ENCODE measurements around the gene CCN2. TPM values are rescaled to one million over a fixed set of nuclear protein-coding genes. Genes with fewer than 3 reads are reported as not detected.

Gene CCN2
- polyA plus RNA-seq, 1 of the 3 experiments (the other 2 are of a cell fraction), result 709 TPM

DNA sequence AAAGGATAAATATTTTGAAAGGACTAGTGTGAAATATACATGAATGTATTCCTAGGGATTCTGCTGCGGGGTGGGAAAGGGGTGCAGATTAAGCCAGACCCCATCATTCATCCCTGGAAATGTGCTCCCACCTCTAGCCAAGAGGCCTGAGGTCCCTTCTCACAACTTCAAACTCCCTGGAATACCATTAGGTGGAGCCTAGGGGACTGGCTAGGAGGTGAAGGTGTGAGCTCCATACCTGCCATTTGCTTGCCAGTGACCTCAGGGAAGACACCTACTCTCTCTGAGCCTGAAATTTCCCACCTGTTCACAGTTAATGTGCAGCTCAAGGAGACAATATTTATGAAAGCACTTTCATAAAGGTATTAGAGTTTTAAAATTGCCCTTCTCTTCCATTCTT is 4.7 kb upstream of the CCN2 start:
- Histone ChIP-seq H3K4me2 (no peak overlapping the region), H3K4me3 (ENCODE audit: low read depth in 2 of 2, low read length in 1 of 2) (no peak overlapping the region), H3K27ac (ENCODE audit: low read depth in 2 of 2, low read length in 1 of 2) (peak overlapping the region in 1 of 2 experiments; percentile 97; a peak in 1 of 4 replicates), H3K9me2 (no peaks in the 10 kb centered on the region), H4K20me1 (ENCODE audit: insufficient read depth) (no peaks in the 10 kb centered on the region), H3F3A (replicated peaks; ENCODE audit: insufficient read depth) (peaks cover 20% of the 10 kb centered on the region), H2AFZ (ENCODE audit: low read depth) (peak overlapping the region; percentile 65), H3K79me2 (ENCODE audit: insufficient read depth) (peaks cover 17% of the 10 kb centered on the region), H3K9me3 (no peaks in the 10 kb centered on the region), H3K4me1 (ENCODE audit: control insufficient read depth in 1 of 2, insufficient read depth in 2 of 2, low read depth in 1 of 2, low read length in 1 of 2) (peaks cover 0 to 37% of the 10 kb centered on the region in 2 experiments; a peak in 3 of 4 replicates), H3K27me3 (ENCODE audit: insufficient read depth) (no peaks in the 10 kb centered on the region), H3K36me3 (replicated peaks in 1 of 2; ENCODE audit: control insufficient read depth in 1 of 2, insufficient read depth in 2 of 2, low read length in 1 of 2) (no peaks in the 10 kb centered on the region), H3K9ac (no peak overlapping the region)
- no peak for DNase-seq
- CTCF ChIA-PET, result interaction anchor here (0.5 to 0.9 kb wide), 3 partner anchors 41 to 325 kb away, joined by 3 to 4 read pairs (median 3); no protein-coding TSS in a partner anchor
- WGBS (ENCODE audit: low lambda C conversion rate), result 83% methylated on average over 1 of the region's 1 CpG
- POLR2A ChIA-PET, result no interaction called here
- TF ChIP-seq JUND (IDR thresholded peaks at IDR 0.05), result no peak
- TF ChIP-seq, protein P1, sequence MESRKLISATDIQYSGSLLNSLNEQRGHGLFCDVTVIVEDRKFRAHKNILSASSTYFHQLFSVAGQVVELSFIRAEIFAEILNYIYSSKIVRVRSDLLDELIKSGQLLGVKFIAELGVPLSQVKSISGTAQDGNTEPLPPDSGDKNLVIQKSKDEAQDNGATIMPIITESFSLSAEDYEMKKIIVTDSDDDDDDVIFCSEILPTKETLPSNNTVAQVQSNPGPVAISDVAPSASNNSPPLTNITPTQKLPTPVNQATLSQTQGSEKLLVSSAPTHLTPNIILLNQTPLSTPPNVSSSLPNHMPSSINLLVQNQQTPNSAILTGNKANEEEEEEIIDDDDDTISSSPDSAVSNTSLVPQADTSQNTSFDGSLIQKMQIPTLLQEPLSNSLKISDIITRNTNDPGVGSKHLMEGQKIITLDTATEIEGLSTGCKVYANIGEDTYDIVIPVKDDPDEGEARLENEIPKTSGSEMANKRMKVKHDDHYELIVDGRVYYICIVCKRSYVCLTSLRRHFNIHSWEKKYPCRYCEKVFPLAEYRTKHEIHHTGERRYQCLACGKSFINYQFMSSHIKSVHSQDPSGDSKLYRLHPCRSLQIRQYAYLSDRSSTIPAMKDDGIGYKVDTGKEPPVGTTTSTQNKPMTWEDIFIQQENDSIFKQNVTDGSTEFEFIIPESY (IDR thresholded peaks at IDR 0.05; ENCODE audit: borderline replicate concordance, low read depth), result no peak
- no peak for TF ChIP-seq FOSL2 (IDR thresholded peaks at IDR 0.05; ENCODE audit: borderline replicate concordance, low read depth)
- no peak for TF ChIP-seq GATA2 (CRISPR knock-in tag; IDR thresholded peaks at IDR 0.05)
- TF ChIP-seq RFX5 (IDR thresholded peaks at IDR 0.05; ENCODE audit: low read length), result no peak
- no peak for TF ChIP-seq EZH2phosphoT487 (IDR thresholded peaks at IDR 0.05; ENCODE audit: borderline replicate concordance, low read depth)
- TF ChIP-seq MEF2A (IDR thresholded peaks at IDR 0.05; ENCODE audit: borderline replicate concordance, low read depth), result no peak
- no peak for TF ChIP-seq YY1 (IDR thresholded peaks at IDR 0.05; ENCODE audit: low read depth)
- TF ChIP-seq, protein P2, sequence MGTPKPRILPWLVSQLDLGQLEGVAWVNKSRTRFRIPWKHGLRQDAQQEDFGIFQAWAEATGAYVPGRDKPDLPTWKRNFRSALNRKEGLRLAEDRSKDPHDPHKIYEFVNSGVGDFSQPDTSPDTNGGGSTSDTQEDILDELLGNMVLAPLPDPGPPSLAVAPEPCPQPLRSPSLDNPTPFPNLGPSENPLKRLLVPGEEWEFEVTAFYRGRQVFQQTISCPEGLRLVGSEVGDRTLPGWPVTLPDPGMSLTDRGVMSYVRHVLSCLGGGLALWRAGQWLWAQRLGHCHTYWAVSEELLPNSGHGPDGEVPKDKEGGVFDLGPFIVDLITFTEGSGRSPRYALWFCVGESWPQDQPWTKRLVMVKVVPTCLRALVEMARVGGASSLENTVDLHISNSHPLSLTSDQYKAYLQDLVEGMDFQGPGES (IDR thresholded peaks at IDR 0.05; ENCODE audit: low read depth, low read length), result no peak
- TF ChIP-seq, protein P3, sequence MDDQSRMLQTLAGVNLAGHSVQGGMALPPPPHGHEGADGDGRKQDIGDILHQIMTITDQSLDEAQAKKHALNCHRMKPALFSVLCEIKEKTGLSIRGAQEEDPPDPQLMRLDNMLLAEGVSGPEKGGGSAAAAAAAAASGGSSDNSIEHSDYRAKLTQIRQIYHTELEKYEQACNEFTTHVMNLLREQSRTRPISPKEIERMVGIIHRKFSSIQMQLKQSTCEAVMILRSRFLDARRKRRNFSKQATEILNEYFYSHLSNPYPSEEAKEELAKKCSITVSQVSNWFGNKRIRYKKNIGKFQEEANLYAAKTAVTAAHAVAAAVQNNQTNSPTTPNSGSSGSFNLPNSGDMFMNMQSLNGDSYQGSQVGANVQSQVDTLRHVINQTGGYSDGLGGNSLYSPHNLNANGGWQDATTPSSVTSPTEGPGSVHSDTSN (IDR thresholded peaks at IDR 0.05), result no peak

DNA sequence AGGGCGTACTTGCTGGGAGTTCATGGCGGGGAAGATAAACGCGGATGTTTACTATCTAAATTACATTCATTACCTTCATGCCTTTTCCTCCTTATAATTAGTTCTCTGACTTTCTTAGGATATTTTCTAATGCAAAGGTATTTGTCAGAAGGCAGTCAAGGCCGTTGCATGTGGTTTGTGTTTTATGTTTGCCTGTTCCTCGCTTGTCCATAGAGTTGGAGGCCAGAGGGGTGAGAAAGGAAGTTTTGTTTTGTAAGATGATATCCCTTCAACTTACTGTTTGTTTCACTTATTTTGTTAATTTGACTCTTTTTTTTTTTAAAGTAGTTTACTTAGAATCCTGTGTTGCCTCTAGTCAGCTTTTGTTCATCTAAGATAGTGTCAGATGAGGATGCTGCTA is 4.0 kb upstream of the CCN2 start:
- Histone ChIP-seq H3K79me2 (ENCODE audit: insufficient read depth) (peaks cover 24% of the 10 kb centered on the region), H3K9me2 (no peaks in the 10 kb centered on the region), H3K9ac (peak overlapping the region; percentile 59), H3K36me3 (replicated peaks in 1 of 2; ENCODE audit: control insufficient read depth in 1 of 2, insufficient read depth in 2 of 2, low read length in 1 of 2) (peaks cover 0 to 2% of the 10 kb centered on the region in 2 experiments), H3K4me2 (peak overlapping the region; percentile 39; the same call in 1 of the 2 replicates), H4K20me1 (ENCODE audit: insufficient read depth) (peaks cover 3% of the 10 kb centered on the region), H2AFZ (ENCODE audit: low read depth) (peak overlapping the region; percentile 65), H3K4me1 (ENCODE audit: control insufficient read depth in 1 of 2, insufficient read depth in 2 of 2, low read depth in 1 of 2, low read length in 1 of 2) (peaks cover 2 to 37% of the 10 kb centered on the region in 2 experiments), H3K27ac (ENCODE audit: low read depth in 2 of 2, low read length in 1 of 2) (peak overlapping the region; percentile 58 to 97; a peak in 3 of 4 replicates), H3K4me3 (ENCODE audit: low read depth in 2 of 2, low read length in 1 of 2) (no peak overlapping the region), H3F3A (replicated peaks; ENCODE audit: insufficient read depth) (peaks cover 22% of the 10 kb centered on the region), H3K9me3 (no peaks in the 10 kb centered on the region), H3K27me3 (ENCODE audit: insufficient read depth) (no peaks in the 10 kb centered on the region)
- ChIA-PET POLR2A (no interaction called here), CTCF (interaction anchor here (1.2 kb wide), 1 partner anchor 325 kb away, joined by 3 read pairs; no protein-coding TSS in a partner anchor)
- 32% methylated on average over 6 of the region's 6 CpGs for WGBS (ENCODE audit: low lambda C conversion rate)
- no peak for DNase-seq
- TF ChIP-seq SIN3A (IDR thresholded peaks at IDR 0.05; ENCODE audit: borderline replicate concordance, low read depth, low read length), result no peak
- TF ChIP-seq GABPA (IDR thresholded peaks at IDR 0.05; ENCODE audit: low read depth), result no peak
- TF ChIP-seq, protein P3 (IDR thresholded peaks at IDR 0.05), result no peak
- TF ChIP-seq, protein P4, sequence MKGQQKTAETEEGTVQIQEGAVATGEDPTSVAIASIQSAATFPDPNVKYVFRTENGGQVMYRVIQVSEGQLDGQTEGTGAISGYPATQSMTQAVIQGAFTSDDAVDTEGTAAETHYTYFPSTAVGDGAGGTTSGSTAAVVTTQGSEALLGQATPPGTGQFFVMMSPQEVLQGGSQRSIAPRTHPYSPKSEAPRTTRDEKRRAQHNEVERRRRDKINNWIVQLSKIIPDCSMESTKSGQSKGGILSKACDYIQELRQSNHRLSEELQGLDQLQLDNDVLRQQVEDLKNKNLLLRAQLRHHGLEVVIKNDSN (IDR thresholded peaks at IDR 0.05; ENCODE audit: borderline replicate concordance, low read depth), result no peak
- TF ChIP-seq RCOR1 (IDR thresholded peaks at IDR 0.05; ENCODE audit: low read length), result no peak
- TF ChIP-seq CHD2 (IDR thresholded peaks at IDR 0.05; ENCODE audit: low read length, partially characterized antibody), result no peak
- no peak for TF ChIP-seq YY1 (IDR thresholded peaks at IDR 0.05; ENCODE audit: low read depth)
- no peak for TF ChIP-seq RAD21 (IDR thresholded peaks at IDR 0.05; ENCODE audit: low read length)
- TF ChIP-seq, protein P5, sequence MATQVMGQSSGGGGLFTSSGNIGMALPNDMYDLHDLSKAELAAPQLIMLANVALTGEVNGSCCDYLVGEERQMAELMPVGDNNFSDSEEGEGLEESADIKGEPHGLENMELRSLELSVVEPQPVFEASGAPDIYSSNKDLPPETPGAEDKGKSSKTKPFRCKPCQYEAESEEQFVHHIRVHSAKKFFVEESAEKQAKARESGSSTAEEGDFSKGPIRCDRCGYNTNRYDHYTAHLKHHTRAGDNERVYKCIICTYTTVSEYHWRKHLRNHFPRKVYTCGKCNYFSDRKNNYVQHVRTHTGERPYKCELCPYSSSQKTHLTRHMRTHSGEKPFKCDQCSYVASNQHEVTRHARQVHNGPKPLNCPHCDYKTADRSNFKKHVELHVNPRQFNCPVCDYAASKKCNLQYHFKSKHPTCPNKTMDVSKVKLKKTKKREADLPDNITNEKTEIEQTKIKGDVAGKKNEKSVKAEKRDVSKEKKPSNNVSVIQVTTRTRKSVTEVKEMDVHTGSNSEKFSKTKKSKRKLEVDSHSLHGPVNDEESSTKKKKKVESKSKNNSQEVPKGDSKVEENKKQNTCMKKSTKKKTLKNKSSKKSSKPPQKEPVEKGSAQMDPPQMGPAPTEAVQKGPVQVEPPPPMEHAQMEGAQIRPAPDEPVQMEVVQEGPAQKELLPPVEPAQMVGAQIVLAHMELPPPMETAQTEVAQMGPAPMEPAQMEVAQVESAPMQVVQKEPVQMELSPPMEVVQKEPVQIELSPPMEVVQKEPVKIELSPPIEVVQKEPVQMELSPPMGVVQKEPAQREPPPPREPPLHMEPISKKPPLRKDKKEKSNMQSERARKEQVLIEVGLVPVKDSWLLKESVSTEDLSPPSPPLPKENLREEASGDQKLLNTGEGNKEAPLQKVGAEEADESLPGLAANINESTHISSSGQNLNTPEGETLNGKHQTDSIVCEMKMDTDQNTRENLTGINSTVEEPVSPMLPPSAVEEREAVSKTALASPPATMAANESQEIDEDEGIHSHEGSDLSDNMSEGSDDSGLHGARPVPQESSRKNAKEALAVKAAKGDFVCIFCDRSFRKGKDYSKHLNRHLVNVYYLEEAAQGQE (IDR thresholded peaks at IDR 0.05; ENCODE audit: low read depth, low read length), result no peak

Data from SK-N-SH (cell line).